GM21619 (cell line): ENCODE results near the gene NRP1.
"Not testable (repeated sequence)": the region's sequence is repeated elsewhere in the genome, so short reads cannot be mapped to it uniquely, and the experiment has no call there.

Source experiments
- ATAC-seq: cut with Tn5 transposase; IDR thresholded peaks from one replicate; pipeline ENCODE4 v1.9.1; 2021; ENCODE audit not compliant: unreplicated experiment

NRP1 gene

DNA sequence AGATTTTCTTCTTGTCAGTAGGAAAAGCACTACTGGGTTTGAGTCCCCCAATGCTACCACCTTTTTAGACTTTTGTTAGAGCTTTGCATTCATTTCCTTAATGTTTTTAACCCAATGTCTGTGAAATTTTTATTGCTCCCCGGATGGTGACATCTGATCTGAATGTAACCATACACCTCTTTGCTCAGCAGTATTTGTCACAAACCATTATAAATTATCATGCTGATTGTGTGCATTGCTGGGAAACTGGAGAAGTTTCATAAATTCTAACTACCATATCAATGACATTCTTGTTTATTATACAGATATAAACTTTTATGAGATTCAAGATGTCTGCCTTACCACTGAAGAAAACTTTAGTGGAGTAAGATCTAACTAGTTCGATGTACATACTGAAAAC, 8.5 kb downstream of the NRP1 start:
- ATAC-seq = no peak

DNA sequence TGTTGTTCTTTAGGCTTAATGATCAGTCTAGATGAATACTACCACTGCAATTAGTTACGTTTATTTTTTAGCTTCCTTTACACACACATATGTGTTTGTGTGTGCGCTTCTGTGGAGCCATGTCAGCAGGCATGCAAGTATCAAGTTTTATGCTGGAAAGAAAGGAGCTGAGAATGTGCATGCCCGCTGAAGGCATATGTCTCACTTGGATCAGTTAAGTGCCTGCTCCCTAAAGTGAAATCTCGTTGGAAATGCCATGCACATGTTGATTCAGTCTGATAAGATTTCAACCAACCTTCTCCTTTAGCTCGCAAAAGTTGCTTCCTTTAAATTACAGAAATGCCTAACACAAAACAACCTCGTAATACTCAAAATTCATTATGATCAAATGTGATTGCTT, 10.7 kb downstream of the NRP1 start:
- ATAC-seq = no peak

DNA sequence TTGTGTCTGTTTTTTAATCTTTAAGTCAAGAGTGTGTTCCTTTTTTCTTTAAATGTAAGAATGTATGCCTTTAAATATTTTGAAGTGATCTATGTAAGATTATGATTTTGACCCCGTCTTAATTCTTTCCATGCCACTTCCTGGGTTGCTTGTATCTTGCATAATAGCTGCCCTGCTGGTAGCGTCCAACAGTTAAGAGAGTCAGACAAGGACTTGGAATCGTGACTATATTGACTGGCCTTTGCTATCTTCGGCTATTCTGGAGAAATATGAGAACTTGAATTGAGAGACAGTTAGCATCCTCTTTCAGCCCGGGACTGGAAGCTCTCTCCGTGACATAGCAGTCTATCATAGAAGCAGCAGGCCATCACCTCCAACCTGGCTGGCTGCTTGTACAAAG, 13.0 kb downstream of the NRP1 start:
- ATAC-seq = no peak

DNA sequence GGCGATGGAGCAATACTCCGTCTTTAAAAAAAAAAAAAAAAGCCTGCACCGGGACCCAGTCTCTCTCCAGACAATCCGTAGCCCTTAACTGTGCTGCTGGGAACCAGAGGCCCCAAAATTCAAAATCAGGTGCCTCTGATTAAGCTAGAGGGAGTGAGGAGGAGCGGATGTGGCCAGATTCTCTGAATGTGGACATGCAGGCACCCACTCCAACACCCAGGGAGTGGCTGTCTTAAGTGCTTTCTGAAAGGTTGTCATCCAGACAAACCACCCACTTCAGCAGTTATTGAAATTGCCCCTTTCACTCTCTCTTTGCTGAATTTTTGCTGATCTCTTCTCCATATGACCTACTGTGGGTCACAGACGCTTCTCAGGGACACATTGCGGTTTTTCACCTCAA, 14.2 kb downstream of the NRP1 start:
- no peak for ATAC-seq

DNA sequence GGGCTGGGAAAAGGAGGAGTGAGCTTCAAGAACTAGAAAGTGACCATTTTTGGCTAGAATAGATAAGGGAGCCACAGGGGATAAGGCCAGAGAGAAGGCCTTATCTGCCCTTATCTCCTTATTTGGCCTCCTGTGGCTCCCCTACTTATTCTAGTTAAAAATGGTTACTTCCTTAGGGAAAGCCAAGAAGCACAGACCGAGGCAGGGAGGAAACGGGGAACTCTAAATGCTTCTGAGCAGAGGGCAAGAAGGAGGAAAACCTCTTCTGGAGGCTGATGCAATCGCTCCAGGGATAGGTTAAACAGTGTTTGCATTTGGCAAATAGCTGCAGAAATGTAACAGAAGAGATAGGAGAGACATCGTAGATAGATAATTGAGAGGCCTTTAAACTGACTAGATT, 18.6 kb downstream of the NRP1 start:
- ATAC-seq = no peak

DNA sequence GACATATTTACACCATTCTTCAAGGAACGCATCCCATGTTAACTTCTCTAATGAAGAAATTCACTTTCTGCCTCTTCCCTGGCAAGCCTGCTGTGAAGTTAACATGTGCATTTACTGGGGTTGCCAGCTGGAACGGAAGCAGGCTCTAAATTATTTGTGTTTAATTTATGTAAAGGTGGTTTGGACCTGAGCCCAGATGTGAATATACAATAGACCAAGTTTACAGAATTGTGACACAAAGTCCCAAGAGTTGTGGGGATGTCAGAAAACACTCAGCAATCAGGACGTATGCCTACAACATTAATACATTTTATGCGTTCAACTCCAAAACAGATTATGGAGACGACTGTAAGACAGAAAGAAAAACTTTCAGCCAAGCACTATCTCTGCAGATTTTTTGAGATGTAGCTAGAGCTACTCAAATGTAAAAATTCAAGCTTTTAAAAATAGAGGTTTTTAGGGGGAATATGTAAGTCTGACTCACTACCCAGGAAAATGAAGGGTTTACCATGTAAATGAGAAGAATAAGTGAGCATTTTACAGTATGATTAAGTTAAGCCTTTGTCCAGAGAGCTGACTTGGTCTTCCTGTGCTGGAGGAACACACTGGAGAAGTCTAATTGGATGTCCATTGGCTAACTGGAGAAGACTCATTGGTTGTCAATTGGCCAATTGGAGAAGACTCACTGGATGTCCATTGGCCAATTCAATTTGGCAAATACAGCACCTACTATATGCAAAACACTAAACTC, 19.5 kb downstream of the NRP1 start:
- ATAC-seq = no peak

DNA sequence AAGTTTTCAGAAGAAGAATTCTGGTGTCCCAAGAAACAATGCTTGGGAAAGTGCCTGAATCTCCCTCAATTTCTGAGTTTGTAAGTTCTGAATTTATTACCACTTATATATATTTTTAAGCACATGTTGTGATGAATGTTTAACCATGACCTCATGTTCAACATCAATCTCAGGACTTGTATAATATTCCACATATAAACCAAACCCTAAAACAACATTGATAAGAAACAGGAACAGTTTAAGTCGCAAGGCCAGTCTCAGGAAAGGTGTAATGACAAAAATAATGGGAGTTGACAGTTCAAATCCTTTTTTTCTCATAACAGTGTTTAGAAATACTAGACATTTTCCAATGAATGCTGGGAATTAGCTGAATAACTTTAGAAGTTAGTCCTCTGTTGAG, 22.8 kb downstream of the NRP1 start:
- no peak for ATAC-seq

DNA sequence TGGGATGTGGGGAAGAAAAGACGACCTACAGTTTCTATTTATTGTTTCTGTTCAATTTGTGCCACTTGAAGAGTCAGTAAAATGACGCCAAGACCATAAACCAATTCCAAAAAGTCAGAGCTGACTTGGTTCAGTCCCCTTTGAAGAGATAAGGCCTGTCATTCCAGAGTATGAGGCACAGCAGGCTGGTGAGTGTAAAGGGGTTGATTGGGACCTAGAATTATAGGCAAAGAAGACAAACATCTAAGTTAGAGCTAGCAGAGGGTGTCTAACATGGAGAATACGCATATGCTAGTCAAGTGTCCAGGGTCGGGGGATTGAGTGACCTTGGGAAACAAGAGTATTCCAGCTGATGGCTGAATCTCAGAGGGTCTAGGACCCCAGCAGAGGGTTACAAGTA, 23.6 kb downstream of the NRP1 start:
- ATAC-seq = no peak

DNA sequence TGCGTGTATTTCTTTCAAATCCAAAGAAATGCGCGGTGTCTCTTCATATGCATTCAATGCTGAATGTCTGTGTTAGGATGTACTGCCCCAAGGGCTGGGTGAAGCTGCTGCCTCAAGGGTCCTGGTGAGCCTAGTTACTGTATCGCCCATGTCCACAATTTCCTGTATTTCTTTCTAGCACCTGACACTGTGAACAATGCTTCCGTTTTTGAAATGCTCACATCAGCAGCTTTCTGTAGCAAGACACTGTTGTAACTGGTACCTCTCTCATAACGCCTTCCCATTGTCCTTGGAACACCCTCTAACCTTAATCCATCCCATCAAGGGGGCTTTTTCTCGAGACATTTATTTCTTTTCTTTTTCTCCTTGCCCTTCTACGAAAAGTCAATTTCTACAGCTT, 25.1 kb downstream of the NRP1 start:
- ATAC-seq = no peak

DNA sequence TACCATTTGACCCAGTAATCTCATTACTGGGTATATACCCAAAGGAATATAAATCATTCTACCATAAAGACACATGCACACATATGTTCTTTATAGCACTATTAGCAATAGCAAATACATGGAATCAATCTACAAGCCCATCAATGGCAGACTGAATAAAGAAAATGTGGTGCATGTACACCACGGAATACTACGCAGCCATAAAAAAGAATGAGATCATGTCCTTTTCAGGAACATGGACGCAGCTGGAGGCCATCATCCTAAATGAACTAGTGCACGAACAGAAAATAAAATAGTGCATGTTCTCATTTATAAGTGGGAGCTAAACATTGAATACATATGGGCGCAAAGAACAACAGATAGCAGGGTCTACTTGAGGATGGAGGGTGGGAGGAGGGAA, 26.6 kb downstream of the NRP1 start:
- no peak for ATAC-seq

DNA sequence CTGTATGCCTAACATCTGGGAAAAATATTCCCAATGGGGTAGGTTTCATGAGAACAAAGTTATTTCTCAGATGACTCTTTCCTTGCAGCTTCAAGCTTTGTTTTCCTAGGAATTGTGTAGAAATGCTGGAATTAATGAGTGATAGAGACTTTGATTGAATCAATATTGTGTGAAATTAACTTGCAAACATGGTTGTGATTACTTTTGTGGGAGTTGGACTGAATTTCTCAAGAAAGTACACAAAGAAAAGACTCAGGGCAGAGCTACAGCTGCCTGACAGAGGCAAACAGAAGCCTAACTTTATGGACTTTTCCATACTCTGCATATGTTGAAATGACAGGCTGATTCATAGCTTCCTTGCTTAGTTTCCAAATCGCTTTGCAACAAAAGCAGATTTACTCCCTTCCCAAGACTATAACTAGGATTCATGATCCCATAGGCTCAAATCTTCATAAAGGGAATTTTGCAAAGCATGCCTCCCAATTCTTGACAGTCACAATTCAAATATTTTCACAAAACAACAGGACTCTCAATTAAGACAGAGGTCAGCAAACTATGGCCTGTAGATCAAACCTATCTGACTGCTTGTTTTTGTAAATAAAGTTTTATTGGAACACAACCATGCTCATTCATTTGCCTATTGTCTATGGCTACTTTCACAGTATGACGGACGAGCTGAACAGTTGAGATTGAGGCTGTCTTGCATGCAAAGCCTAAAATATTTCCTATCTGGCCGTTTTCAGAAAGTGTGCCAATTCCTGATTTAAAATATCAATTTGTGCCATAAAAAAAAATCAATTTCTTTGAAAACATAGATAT, 27.6 kb downstream of the NRP1 start:
- ATAC-seq = no peak

DNA sequence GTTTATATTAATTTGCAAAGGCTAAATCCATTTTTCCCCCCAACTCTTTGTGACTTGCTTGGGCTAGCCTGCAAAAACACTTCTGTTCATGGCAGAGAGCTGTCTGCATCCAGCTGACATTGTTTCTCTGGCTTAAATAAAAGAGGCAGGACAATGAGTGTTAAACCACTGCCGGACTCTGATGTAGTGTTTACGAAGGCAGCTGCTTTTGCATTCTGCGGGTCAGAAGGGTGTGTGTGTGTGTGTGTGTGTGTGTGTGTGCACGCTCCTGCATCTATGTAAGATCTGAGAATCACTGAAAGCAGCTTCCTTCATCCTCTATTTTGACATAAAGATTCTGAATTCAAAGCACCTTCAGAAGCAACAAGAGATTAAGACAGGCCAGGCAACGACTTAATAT, 28.3 kb downstream of the NRP1 start:
- no peak for ATAC-seq

DNA sequence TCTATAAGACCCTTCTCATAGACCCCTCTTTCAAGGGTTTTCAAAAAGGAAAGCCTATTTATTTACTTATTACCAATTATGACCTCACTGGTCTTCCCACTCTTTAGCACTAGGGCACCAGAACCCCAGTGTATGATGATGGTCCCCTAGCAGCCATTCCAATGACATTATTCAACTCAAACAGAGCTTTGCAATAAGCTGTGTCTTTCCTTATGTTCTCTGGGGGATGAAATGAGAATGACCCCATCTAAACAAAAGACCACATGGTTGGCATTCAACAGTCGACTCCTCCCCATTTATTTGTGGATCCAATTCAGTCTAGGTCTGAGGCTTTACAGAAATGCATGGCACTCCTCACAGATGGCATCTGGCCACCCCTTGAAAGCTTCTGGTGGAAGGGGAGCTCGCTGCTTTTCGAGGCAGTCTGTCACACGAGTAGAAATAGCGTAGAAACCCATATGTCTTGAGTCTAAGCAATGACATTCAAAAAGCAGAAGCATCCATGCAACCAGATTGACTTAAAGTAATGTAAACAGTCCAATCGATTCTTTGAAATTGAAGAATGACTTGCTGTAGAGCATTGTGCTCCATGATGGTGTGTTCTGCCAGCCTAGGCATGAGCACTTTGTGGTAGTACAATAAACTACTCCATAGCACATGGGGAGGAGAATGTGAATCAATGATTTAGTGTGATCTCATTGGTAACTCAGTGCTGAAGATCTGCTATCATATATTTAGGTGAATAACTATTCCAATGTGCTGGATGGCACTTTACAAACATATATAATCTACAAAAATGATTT, 29.8 kb downstream of the NRP1 start:
- no peak for ATAC-seq

DNA sequence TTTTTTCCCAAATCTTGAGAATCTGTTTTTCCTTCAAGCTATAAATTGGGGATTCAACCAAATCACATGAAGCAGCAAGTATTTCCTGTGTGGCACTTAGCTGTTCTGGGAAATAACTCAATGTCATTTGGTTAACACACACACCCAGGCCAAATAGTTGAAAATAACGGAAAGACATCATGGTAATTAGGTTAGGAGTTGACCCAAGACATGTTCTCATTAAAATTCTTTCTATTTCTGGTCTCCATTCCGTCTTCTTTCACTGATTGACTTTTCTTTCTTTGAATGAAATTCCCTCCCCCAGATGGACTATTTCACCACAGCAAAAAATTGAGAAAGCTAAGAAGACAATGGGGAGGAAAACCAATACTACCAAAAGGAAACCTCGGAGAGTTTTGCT, 30.5 kb downstream of the NRP1 start:
- ATAC-seq = no peak

DNA sequence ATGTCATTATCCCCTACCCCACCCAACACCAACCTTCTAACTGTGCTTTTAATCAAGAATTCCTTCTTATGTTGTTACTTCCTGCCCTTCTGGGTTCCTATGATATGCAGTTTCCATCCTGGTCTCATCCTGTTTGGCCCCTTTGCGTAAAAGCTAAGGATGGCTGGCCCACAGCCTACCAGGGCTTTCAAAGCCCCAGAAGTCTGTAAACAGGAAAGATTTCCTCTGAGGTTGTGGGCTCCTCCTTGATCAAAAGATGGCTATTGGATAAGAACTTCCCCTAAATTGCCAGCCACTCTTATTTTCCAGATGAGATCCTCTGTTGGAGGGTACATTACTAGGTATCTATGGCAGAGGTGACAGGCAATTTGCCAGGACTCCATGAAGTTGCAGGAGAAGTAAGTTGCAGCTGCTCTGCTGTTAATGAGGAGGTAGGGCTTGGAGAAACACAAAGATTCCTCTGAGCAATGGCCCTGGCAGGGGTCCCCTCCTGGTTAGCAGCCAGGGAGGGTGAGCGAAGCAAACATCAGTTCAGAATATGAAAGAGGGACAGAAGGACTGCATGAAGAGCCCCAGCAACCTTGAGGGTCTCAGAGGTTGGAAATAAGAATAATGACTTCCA, 32.1 kb downstream of the NRP1 start:
- ATAC-seq = no peak

DNA sequence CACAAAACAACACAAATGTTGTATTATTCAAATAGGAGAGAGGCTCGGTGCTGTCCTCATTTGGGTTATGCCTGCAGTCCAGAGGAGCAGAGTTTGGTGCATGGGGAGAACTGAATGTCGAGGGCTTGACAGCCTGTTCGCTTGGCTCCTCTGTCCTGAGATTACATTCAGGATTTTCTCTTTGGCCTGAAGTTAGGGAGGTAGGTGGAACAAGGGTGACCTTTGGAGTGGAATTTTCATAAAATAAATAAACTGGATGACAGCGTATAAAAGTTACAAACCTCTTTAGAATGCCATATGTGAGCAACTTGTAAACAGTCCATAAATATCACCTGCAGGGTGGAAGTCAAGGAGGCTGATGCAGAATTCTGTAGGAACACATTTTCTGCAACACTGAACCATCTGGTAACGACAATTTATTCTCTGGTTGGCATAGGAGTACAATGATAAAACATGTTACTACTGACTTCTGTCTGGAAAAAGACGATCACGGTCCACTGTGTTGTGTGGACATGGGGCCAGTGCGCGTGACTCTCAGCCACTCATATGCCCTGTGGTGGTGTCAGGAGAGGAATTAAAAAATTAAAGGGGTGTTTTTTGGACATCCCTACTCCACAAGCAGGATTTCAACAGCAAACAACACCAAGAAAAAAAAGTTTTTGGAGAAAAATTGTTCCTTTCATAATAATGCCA, 33.2 kb downstream of the NRP1 start:
- no peak for ATAC-seq

DNA sequence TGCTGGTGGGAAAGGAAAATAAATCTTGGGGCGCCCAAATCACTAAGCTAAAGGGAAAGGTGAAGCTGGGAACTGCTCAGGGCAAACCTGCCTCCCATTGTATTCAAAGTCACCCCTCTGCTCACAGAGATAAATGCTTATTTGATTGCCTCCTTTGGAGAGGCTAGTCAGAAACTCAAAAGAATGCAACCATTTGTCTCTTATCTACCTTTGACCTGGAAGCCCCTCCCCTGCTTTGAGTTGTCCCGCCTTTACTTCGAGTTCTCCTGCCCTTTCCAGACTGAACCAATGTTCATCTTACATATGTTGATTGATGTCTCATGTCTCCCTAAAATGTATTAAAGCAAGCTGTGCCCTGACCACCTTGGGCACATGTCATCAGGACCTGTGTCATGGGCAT, 33.9 kb downstream of the NRP1 start:
- ATAC-seq = not testable (repeated sequence)

DNA sequence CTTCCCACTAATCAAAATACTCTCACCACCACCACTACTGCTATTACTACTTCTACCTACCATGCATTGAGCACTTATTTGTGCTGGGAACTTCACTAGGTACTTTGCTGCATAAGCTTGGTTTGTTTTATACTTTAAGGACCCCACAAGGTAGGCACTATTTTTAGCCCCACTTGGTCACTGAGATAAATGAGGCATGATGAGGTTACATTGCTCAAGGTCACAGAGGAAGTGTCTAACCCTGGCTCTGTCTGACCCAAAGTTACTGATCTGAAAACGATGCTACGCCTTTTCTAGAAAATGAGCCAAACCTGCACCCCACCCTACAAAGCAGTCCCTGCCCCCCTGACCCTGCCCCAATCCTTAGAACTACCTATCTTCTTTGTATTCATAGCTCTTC, 35.6 kb downstream of the NRP1 start:
- no peak for ATAC-seq

DNA sequence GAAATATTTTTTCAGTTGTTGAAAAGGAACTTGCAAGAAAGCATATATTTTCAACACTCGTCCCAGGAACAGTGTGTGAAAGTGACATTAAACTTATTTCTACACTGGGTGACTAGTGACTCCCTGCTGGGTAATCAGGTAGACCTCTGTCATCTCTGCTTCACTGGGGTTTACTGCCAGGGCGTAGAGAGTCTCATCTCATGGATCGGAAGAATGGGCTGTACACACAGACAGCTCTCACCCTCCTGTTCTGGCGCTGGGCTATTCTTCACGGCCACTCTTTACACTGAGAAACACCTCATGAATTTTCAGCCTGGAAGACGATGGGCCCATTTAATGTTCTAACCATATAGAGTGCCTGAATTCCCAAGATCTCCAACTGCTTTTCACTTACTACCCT, 36.4 kb downstream of the NRP1 start:
- ATAC-seq = no peak

DNA sequence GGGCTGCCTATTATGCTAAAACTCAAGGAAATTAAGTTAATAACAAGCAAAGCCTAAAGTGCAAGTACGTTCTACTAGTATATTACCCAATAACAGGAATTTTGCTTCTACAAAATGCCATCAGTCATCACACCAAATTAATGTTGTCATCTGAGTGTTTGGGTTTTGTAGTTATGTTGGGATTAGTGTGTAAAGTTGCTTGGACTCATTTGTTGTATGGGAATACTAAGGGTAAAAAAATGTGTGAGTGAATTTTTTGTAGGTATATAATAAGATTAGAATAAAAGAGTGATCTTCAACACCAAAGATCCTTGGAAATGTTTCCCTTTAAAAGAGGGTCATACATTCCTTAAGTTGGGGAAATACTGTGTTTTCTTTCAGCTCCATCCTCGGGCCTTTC, 38.6 kb downstream of the NRP1 start:
- ATAC-seq = no peak
